Raji (cell line): ENCODE results near the gene CAMK2G.

ENCODE experiments used
- POLR2A ChIP-seq: IDR thresholded peaks from 2 replicates; pipeline ENCODE4 v1.6.1; 2011; ENCODE audit warnings: low read depth, low read length, control low read depth; ENCODE audit not compliant: insufficient read depth

The CAMK2G gene

GRCh38 chr10:73839276-73839966 lies 34.9 kb downstream of the CAMK2G start:
- TF ChIP-seq POLR2A, result no peak

DNA sequence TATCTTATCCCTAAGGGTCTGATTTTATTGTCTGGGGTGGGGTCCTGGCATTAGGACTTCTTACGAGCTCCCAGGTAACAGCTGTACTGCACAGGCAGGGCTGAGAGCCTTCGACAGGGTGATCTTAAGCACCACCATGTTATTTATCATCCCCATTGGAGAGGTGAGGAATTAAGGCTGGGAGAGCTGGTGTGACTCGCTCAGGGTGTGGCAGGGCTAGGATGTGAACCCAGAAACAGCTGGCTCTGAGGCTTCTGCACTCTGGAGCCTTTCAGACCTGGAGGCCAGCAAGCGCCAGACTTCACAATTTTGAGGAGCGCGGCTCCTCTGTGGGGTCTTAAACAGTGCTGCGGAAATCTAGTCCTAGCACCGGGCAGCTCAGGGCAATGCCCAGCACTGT lies 35.5 kb downstream of the CAMK2G start:
- TF ChIP-seq POLR2A, result no peak

GRCh38 chr10:73838008-73838567 lies 36.3 kb downstream of the CAMK2G start:
- no peak for TF ChIP-seq POLR2A

DNA sequence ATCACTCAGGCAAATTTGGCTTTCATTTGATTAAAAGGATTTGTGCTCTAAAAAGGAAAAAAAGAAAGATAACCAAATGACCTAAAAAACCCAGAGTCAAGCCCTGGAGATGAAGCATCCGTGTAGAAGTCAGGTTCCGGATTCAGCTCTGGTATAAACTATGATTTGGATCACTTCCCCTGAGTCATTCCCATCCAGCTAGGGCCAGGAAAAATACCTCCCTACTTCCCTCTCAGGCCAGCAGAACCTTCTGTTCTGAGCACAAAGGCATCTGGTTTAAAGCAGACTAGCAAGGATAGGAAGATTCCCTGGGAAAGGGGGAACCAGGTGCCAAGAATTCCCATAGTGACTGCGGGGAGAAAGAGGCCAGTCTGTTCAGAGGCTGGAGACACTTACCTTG lies 37.3 kb downstream of the CAMK2G start:
- no peak for TF ChIP-seq POLR2A

DNA sequence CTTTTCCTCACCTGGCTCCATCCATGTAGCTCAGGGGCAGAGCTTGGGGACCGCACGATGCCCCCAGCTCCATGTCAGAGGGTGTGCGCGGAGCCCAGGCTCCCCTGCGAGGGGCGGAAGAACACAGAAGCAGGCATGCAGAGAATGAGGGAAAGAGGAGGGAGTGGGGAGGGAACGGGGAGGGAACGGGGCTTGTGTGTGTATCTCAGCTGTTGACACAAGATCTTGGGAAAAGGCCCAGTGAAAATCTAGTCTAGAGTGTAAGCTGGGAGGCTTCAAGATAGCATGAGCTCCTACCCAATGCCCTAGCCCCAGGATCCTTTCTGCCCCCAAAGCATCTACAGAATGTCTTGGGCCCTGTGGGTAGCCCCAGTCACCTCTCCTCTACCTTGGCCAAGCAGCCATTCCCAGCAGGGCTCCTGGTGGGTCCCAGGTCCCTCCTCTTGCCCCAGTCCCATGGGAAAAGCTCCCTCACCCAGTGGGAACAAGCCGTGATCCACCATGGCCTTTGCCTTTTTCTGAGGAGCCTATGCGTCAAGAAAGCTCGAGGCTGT lies 37.9 kb downstream of the CAMK2G start:
- no peak for TF ChIP-seq POLR2A

GRCh38 chr10:73828161-73828560 lies 46.2 kb downstream of the CAMK2G start:
- TF ChIP-seq POLR2A, result no peak

DNA sequence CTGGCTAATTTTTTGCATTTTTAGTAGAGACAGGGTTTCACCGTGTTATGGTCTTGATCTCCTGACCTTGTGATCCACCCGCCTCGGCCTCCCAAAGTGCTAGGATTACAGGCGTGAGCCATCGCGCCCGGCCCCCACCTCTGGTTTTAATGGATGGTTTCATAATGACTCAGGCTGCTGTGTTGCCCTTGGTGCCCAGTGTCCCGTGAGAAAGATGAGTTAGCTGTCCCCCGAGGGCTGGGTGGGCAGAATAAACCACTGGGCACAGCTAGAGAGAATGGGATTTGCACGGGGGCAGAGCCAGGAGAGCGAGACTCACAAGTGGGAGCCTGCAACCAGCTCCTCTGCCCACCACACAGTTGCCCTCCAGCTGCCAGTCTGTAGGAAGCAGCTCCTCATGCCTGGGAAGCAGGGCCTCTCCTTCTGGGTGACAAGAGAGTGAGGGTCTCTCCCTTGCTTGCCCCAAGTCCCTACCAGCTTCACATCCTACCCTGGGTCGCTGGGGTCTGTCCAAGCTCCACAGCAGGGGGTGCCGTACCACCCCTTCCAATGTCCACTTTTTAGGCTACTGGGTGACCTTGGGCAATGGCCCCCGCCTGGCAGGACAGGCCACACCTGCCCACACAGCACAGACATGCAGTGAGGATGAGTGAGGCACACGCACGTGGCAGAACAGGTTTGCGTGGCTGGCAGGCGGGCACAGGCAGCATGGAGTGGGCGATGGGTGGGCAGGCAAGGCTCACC lies 46.8 kb downstream of the CAMK2G start:
- TF ChIP-seq POLR2A, result no peak

- TF ChIP-seq POLR2A, result no peak
Observed at GRCh38 chr10:73824146-73824725, 50.1 kb downstream of the CAMK2G start.

DNA sequence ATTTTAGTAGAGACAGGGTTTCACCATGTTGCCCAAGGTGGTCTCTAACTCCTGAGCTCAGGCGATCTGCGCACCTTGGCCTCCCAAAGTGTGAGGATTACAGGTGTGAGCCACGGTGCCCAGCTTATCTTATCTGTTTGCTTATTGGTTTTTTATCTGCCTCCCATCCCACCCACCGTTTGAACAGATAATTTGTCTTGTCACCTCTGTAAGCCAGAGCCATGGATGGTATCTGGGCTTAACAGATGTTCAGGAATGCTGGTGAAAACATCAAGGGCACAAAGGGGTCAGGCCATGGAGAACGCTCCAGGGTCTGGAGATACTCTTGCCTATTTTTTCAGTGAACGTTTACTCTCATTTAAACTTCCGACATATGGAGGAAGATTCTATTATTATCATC lies 51.0 kb downstream of the CAMK2G start:
- TF ChIP-seq POLR2A, result no peak

- TF ChIP-seq POLR2A, result no peak
Observed at GRCh38 chr10:73819513-73820093, 54.8 kb downstream of the CAMK2G start.

GRCh38 chr10:73819081-73819480 lies 55.3 kb downstream of the CAMK2G start:
- no peak for TF ChIP-seq POLR2A

- no peak for TF ChIP-seq POLR2A
Observed at GRCh38 chr10:73818402-73818801, 56.0 kb downstream of the CAMK2G start.

- TF ChIP-seq POLR2A, result no peak
Observed at GRCh38 chr10:73817826-73818225, 56.5 kb downstream of the CAMK2G start.

DNA sequence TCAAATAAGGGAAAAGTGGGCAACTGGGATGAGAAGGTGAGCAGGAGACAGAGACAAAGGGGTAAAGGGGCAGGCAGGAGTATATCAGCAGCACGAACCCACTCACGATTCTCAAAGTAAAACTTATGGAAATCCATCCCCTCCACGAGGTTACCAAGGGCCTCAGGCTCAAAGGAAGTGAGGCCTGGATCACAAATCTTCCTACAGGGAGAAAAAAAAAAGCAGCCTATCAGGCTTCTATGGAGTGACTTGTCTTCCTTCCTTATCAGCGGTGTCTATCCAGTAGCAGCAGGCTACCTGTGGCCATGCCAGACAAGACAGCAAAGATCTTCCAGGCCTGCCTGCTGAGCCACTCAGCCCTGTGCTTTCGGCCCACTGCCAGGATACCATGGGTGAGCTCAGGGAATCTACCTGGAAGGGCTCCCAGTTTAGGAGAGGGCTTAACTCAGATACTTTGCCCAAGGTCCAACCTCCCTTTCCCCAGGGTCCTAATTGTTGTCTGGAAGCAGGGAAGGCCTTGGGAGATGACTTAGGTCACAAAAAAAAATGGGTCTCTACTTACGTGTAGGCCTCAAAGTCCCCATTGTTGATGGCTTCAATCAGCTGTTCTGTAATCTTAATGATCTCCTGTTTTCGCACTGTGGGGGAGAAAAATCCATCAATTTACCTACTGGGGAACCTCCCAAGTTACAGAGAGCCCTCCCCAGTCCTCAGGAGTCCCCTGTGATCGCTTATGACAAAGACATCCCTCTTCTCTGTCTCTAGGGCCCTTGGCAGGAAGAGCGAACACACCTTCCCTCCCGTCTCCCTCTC lies 57.2 kb downstream of the CAMK2G start:
- no peak for TF ChIP-seq POLR2A

GRCh38 chr10:73815719-73816030 lies 58.7 kb downstream of the CAMK2G start:
- TF ChIP-seq POLR2A, result no peak
